Activated B cell treated with CpG ODN at 0.5 μM for 24 hours (primary cell): ENCODE data around the gene ANKRD60. TPM values are rescaled to one million over a fixed set of nuclear protein-coding genes. Genes with fewer than 3 reads are reported as not detected.

Experiments
- ATAC-seq: fragments of 200-7000 bp; cut with Tn5 transposase; one replicate; pipeline ENCODE4 v1.10.0; 2021; ENCODE audit warnings: low read depth, mild to moderate bottlenecking, moderate library complexity
- CTCF ChIA-PET: fragments of 350-600 bp; sonication (Branson Sonifier 250); formaldehyde crosslinking; loops from one replicate; lab custom pipeline; 2021; ENCODE audit warnings: antibody characterized with exemption; lab: Charles Lee
- POLR2A ChIA-PET: fragments of 350-600 bp; sonication (Branson Sonifier 250); formaldehyde crosslinking; loops from one replicate; lab custom pipeline; 2021; ENCODE audit warnings: antibody characterized with exemption; lab: Charles Lee
- DNase-seq: peaks from one replicate; pipeline ENCODE4 v3.0.0; 2022
- H3K27ac Mint-ChIP-seq: one replicate; pipeline ENCODE4 v1.8.0; 2020; ENCODE audit warnings: mixed read lengths
- H3K27me3 Mint-ChIP-seq: one replicate; pipeline ENCODE4 v1.8.0; 2021; ENCODE audit warnings: mixed read lengths
- H3K36me3 Mint-ChIP-seq: one replicate; pipeline ENCODE4 v1.8.0; 2021; ENCODE audit warnings: low read depth, mixed read lengths
- H3K4me1 Mint-ChIP-seq: one replicate; pipeline ENCODE4 v1.8.0; 2021; ENCODE audit warnings: mixed read lengths
- H3K4me3 Mint-ChIP-seq: one replicate; pipeline ENCODE4 v1.8.0; 2020; ENCODE audit warnings: mild to moderate bottlenecking, mixed read lengths
- H3K9me3 Mint-ChIP-seq: one replicate; pipeline ENCODE4 v1.8.0; 2020; ENCODE audit warnings: mixed read lengths
- CTCF ChIP-seq: fragments of 200-600 bp; IDR thresholded peaks from one replicate; pipeline ENCODE4 v1.8.0; 2022; ENCODE audit warnings: antibody characterized with exemption, mild to moderate bottlenecking
- intact Hi-C: fragments of 100-400 bp; cut with micrococcal nuclease; formaldehyde crosslinking; loops from one replicate; pipeline ENCODE4 v1.15.1; 2024
- total RNA-seq: library from RNA; stranded (reverse); gene quantifications from 2 replicates; pipeline ENCODE4 v1.2.3, GENCODE V29; 2022

The ANKRD60 gene
- total RNA-seq, 1 donor from 2014 or later = not detected

GRCh38 chr20:58197185-58197469 lies 31.3 kb downstream of the ANKRD60 start:
- ChIA-PET POLR2A (no interaction called here), CTCF (no interaction called here)
- Mint-ChIP-seq H3K27ac (no peak overlapping the region), H3K4me3 (no peak overlapping the region), H3K36me3 (no peaks in the 10 kb centered on the region), H3K27me3 (peaks cover 9% of the 10 kb centered on the region), H3K4me1 (no peaks in the 10 kb centered on the region), H3K9me3 (no peaks in the 10 kb centered on the region)
- ATAC-seq (no peak), DNase-seq (no peak)
- intact Hi-C loops = no loop called here
- TF ChIP-seq CTCF = no peak

- no peak for TF ChIP-seq CTCF
- POLR2A ChIA-PET = no interaction called here
- H3K27me3 Mint-ChIP-seq = peaks cover 11% of the 10 kb centered on the region
- CTCF ChIA-PET = interaction anchor here (1.6 kb wide), 1 partner anchor 14 kb away, joined by 3 read pairs; no protein-coding TSS in a partner anchor
- DNase-seq = no peak
- H3K36me3 Mint-ChIP-seq = no peaks in the 10 kb centered on the region
- no peak for ATAC-seq
- no peak overlapping the region for H3K27ac Mint-ChIP-seq
- H3K4me1 Mint-ChIP-seq = no peaks in the 10 kb centered on the region
- intact Hi-C loops = no loop called here
- no peaks in the 10 kb centered on the region for H3K9me3 Mint-ChIP-seq
- H3K4me3 Mint-ChIP-seq = no peak overlapping the region
Measured at GRCh38 chr20:58196402-58197184, 31.9 kb downstream of the ANKRD60 start.

- no peaks in the 10 kb centered on the region for H3K36me3 Mint-ChIP-seq
- no peak for TF ChIP-seq CTCF
- ATAC-seq (no peak), DNase-seq (no peak)
- no peaks in the 10 kb centered on the region for H3K4me1 Mint-ChIP-seq
- peaks cover 13% of the 10 kb centered on the region for H3K27me3 Mint-ChIP-seq
- no peak overlapping the region for H3K4me3 Mint-ChIP-seq
- CTCF ChIA-PET = interaction anchor here (1.6 kb wide), 1 partner anchor 15 kb away, joined by 3 read pairs; no protein-coding TSS in a partner anchor
- POLR2A ChIA-PET = no interaction called here
- no peak overlapping the region for H3K27ac Mint-ChIP-seq
- no peaks in the 10 kb centered on the region for H3K9me3 Mint-ChIP-seq
- intact Hi-C loops = no loop called here
Measured at GRCh38 chr20:58195047-58195446, 33.4 kb downstream of the ANKRD60 start.

- Mint-ChIP-seq H3K4me1 (no peaks in the 10 kb centered on the region), H3K27ac (no peak overlapping the region), H3K4me3 (no peak overlapping the region), H3K27me3 (peaks cover 17% of the 10 kb centered on the region), H3K36me3 (no peaks in the 10 kb centered on the region), H3K9me3 (no peaks in the 10 kb centered on the region)
- ChIA-PET CTCF (no interaction called here), POLR2A (no interaction called here)
- ATAC-seq (no peak), DNase-seq (no peak)
- intact Hi-C loops = no loop called here
- TF ChIP-seq CTCF = no peak
Measured at GRCh38 chr20:58194175-58194791, 34.2 kb downstream of the ANKRD60 start.

- ChIA-PET CTCF (interaction anchor here (1.5 kb wide), 2 partner anchors 10 to 12 kb away, joined by 3 read pairs; no protein-coding TSS in a partner anchor), POLR2A (no interaction called here)
- Mint-ChIP-seq H3K36me3 (no peaks in the 10 kb centered on the region), H3K27ac (no peak overlapping the region), H3K27me3 (peaks cover 20% of the 10 kb centered on the region), H3K9me3 (no peaks in the 10 kb centered on the region), H3K4me1 (no peaks in the 10 kb centered on the region), H3K4me3 (no peak overlapping the region)
- no peak for ATAC-seq
- no peak for DNase-seq
- TF ChIP-seq CTCF = no peak
- intact Hi-C loops = no loop called here
Measured at GRCh38 chr20:58192567-58192966, 35.9 kb downstream of the ANKRD60 start.
